A673 (cell line): ENCODE results near the gene OVAAL. TPM values are rescaled to one million over a fixed set of nuclear protein-coding genes. Genes with fewer than 3 reads are reported as not detected.
"Not testable (repeated sequence)": the region's sequence is repeated elsewhere in the genome, so short reads cannot be mapped to it uniquely, and the experiment has no call there.

Source experiments
- BruUV-seq: library from RNA; stranded (reverse); fragments of 400-500 nt; replicated peaks from 2 replicates; lab custom pipeline; 2021; lab: Mats Ljungman, UMichigan
- CTCF ChIA-PET: fragments of 300-600 bp; sonication (Branson Sonifier 250); formaldehyde crosslinking; loops from one replicate; lab custom pipeline; 2022; ENCODE audit warnings: antibody characterized with exemption; lab: Charles Lee
- POLR2A ChIA-PET: fragments of 300-600 bp; sonication (Branson Sonifier 250); formaldehyde crosslinking; loops from one replicate; lab custom pipeline; 2022; ENCODE audit warnings: antibody characterized with exemption; ENCODE audit not compliant: low non-redundant PET; lab: Charles Lee
- DNase-seq: peaks from one replicate; pipeline ENCODE4 v3.0.0-alpha.2; 2015; ENCODE audit warnings: low spot score
- H3K27ac ChIP-seq: fragments of 200-600 bp; sonication (generic); 2 replicates; pipeline ENCODE4 v1.5.1; 2016; ENCODE audit warnings: mixed run types, low read depth, mild to moderate bottlenecking, mixed read lengths, antibody characterized with exemption, low read length; ENCODE audit not compliant: poor library complexity, severe bottlenecking
- H3K27me3 ChIP-seq: fragments of 200-600 bp; sonication (generic); replicated peaks from 2 replicates; pipeline ENCODE4 v1.6.1; 2017; ENCODE audit warnings: mixed run types, low read depth, mild to moderate bottlenecking, mixed read lengths, antibody characterized with exemption, low read length; ENCODE audit not compliant: insufficient read depth, poor library complexity
- H3K36me3 ChIP-seq: fragments of 200-600 bp; sonication (generic); 2 replicates; pipeline ENCODE4 v1.6.1; 2016; ENCODE audit warnings: mixed run types, mild to moderate bottlenecking, mixed read lengths, antibody characterized with exemption, low read length; ENCODE audit not compliant: insufficient read depth, poor library complexity, severe bottlenecking
- H3K4me1 ChIP-seq: fragments of 200-600 bp; sonication (generic); 2 replicates; pipeline ENCODE4 v1.6.1; 2017; ENCODE audit warnings: mixed run types, mild to moderate bottlenecking, mixed read lengths, antibody characterized with exemption, low read length; ENCODE audit not compliant: insufficient read depth, poor library complexity, severe bottlenecking
- H3K4me3 ChIP-seq: fragments of 200-600 bp; sonication (generic); 2 replicates; pipeline ENCODE4 v1.5.1; 2016; ENCODE audit warnings: low read depth, mixed run types, mild to moderate bottlenecking, mixed read lengths, low read length; ENCODE audit not compliant: poor library complexity, severe bottlenecking
- H3K9me3 ChIP-seq: fragments of 200-600 bp; sonication (generic); 2 replicates; pipeline ENCODE4 v1.6.1; 2016; ENCODE audit warnings: mixed run types, low read depth, mild to moderate bottlenecking, mixed read lengths, antibody characterized with exemption, low read length; ENCODE audit not compliant: poor library complexity, severe bottlenecking
- EZH2 ChIP-seq: fragments of 200-600 bp; sonication (generic); IDR thresholded peaks from 2 replicates; pipeline ENCODE4 v1.6.1; 2017; ENCODE audit warnings: borderline replicate concordance, low read depth, mild to moderate bottlenecking, mixed read lengths, antibody characterized with exemption, low read length; ENCODE audit not compliant: poor library complexity, severe bottlenecking
- intact Hi-C: fragments of 100-400 bp; cut with micrococcal nuclease; formaldehyde crosslinking; loops from one replicate; pipeline ENCODE4 v1.10.0; 2022; ENCODE audit not compliant: unreplicated experiment
- total RNA-seq: library from RNA; stranded (reverse); gene quantifications from 2 replicates; pipeline ENCODE4 v1.2.3, GENCODE V29; 2021
- TF ChIP-seq, protein P1 (sequence below): fragments of 300-800, 200-600 bp; sonication (generic); conservative IDR thresholded peaks from 2 replicates; pipeline ENCODE4 v1.5.1; 2017; ENCODE audit warnings: low read depth, mild to moderate bottlenecking, antibody characterized with exemption, low read length, moderate library complexity, mixed read lengths

OVAAL gene
- total RNA-seq, 1 experiment from 2014 or later: not detected

DNA sequence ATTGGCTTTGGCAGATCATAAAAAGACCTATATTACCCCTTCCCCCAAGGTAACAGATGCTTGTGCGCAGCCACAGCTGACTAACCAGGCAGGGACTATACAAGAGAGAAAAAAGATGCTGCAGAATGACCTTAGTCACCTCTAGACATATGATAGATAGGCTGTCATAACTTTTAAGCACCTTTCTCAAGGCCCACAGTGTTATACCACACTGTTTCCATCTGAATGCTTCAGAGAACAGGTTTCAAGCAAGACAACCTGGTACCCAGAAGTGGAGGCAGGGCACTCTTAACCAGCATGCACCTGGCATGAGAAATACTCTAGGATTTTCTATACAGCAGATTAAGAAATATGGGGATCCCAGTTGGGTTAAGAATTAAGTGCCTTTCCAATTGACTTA is 12.8 kb upstream of the OVAAL start:
- POLR2A ChIA-PET: no interaction called here
- no TSS peak for BruUV-seq
- Histone ChIP-seq H3K4me1 (no peaks in the 10 kb centered on the region), H3K4me3 (no peak overlapping the region), H3K27ac (no peak overlapping the region), H3K27me3 (no peaks in the 10 kb centered on the region), H3K9me3 (no peaks in the 10 kb centered on the region), H3K36me3 (no peaks in the 10 kb centered on the region)
- no peak for TF ChIP-seq EZH2
- TF ChIP-seq, protein P1, sequence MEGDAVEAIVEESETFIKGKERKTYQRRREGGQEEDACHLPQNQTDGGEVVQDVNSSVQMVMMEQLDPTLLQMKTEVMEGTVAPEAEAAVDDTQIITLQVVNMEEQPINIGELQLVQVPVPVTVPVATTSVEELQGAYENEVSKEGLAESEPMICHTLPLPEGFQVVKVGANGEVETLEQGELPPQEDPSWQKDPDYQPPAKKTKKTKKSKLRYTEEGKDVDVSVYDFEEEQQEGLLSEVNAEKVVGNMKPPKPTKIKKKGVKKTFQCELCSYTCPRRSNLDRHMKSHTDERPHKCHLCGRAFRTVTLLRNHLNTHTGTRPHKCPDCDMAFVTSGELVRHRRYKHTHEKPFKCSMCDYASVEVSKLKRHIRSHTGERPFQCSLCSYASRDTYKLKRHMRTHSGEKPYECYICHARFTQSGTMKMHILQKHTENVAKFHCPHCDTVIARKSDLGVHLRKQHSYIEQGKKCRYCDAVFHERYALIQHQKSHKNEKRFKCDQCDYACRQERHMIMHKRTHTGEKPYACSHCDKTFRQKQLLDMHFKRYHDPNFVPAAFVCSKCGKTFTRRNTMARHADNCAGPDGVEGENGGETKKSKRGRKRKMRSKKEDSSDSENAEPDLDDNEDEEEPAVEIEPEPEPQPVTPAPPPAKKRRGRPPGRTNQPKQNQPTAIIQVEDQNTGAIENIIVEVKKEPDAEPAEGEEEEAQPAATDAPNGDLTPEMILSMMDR: no peak
- CTCF ChIA-PET: no interaction called here
- DNase-seq: no peak
- intact Hi-C loops: no loop called here

DNA sequence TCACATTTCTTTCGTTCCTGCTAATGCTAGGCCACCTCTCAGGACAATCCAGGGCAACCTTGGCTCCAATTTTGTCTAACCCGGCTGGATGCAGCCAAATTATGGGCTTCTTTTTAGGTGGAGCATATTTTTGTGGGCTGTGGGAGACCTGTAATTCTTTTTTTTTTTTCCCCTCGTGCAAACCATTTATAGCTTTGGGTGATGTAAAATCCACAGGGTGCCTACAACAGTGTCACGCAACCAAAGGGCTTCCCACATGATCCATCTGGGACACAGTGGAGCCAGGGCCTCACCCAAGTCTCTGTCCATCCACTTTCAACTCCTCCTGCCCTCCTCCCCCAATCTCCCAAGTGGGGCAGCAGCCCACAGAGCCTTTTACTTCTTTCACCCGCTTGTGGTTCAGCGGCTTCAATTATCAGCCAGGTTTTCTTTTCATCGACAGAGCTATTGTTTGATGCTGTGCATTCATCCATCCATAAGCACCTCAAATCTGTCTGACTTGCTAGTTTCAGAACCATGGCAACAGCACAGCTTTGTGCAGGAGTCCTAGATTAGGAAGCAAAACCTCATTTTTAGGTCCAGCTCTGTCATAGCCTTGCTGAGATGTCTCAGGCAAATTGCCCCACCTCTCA is 10.0 kb upstream of the OVAAL start:
- Histone ChIP-seq H3K9me3 (no peaks in the 10 kb centered on the region), H3K4me1 (no peaks in the 10 kb centered on the region), H3K4me3 (no peak overlapping the region), H3K27me3 (no peaks in the 10 kb centered on the region), H3K36me3 (no peaks in the 10 kb centered on the region), H3K27ac (no peak overlapping the region)
- intact Hi-C loops: no loop called here
- no TSS peak for BruUV-seq
- ChIA-PET POLR2A (no interaction called here), CTCF (no interaction called here)
- DNase-seq: no peak
- no peak for TF ChIP-seq EZH2
- TF ChIP-seq, protein P1: no peak

DNA sequence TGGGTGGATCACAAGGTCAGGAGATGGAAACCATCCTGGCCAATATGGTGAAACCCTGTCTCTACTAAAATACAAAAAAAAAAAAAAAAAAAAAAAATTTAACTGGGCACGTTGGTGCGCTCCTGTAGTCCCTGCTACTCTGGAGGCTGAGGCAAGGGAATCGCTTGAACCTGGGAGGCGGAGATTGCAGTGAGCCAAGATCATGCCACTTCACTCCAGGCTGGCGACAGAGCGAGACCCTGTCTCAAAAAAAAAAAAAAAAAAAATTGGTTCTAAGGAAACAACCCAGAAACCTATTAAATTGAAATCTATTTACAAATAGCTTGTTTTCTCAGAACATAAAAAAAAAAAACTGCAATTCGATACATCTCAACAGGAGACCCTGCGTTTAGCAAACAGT is 9.0 kb upstream of the OVAAL start:
- DNase-seq, H3K4me3 ChIP-seq, POLR2A ChIA-PET, BruUV-seq, H3K9me3 ChIP-seq, H3K27me3 ChIP-seq, intact Hi-C loops, H3K4me1 ChIP-seq, H3K36me3 ChIP-seq, H3K27ac ChIP-seq: not testable (repeated sequence)
- CTCF ChIA-PET: interaction anchor here (0.6 kb wide), 1 partner anchor 447 kb away, joined by 3 read pairs; no protein-coding TSS in a partner anchor

DNA sequence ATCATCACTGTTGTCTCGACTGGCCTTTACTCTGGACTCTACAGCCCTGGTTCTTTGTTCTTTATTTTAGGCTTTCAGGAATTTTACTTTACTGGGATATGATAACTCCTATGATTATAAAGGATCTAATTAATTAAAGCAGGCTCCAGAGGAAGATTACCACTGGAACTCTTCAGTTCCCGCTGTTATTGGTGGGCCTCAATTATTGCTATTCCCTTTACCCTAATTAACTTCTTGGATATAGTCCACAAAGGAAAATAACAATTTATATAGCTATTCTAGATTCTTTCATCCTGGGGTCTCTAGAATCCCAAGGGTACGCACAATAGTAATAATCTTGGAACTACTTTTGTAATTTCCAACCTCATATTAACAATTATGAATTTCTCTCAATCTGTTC is 8.5 kb upstream of the OVAAL start:
- TF ChIP-seq, protein P1: no peak
- no peak for TF ChIP-seq EZH2
- DNase-seq: no peak
- ChIA-PET POLR2A (no interaction called here), CTCF (interaction anchor here (0.6 kb wide), 1 partner anchor 447 kb away, joined by 3 read pairs; no protein-coding TSS in a partner anchor)
- Histone ChIP-seq H3K27me3 (no peaks in the 10 kb centered on the region), H3K9me3 (no peaks in the 10 kb centered on the region), H3K36me3 (no peaks in the 10 kb centered on the region), H3K4me3 (no peak overlapping the region), H3K27ac (no peak overlapping the region), H3K4me1 (no peaks in the 10 kb centered on the region)
- BruUV-seq: no TSS peak
- intact Hi-C loops: no loop called here
